PC-3 (cell line): ENCODE data around the gene EMSY. TPM values are rescaled to one million over a fixed set of nuclear protein-coding genes. Genes with fewer than 3 reads are reported as not detected.

ENCODE experiments used
- ATAC-seq: fragments of 200-7000 bp; cut with Tn5 transposase; 2 replicates; pipeline ENCODE4 v1.9.1; 2020; ENCODE audit warnings: mild to moderate bottlenecking, moderate library complexity
- BruUV-seq: library from RNA; stranded (reverse); fragments of 400-500 nt; replicated peaks from 2 replicates; lab custom pipeline; 2021; lab: Mats Ljungman, UMichigan
- CTCF ChIA-PET: fragments of 300-600 bp; sonication (Branson Sonifier 250); formaldehyde crosslinking; loops from one replicate; lab custom pipeline; 2022; ENCODE audit warnings: antibody characterized with exemption; lab: Charles Lee
- POLR2A ChIA-PET: fragments of 300-600 bp; sonication (Branson Sonifier 250); formaldehyde crosslinking; loops from one replicate; lab custom pipeline; 2022; ENCODE audit warnings: antibody characterized with exemption; ENCODE audit not compliant: unreplicated experiment; lab: Charles Lee
- DNase-seq: peaks from one replicate; pipeline ENCODE4 v3.0.0-alpha.2; 2015
- H2AFZ ChIP-seq: fragments of 300-600 bp; sonication (generic); 2 replicates; pipeline ENCODE4 v1.6.0; 2016; ENCODE audit warnings: antibody characterized with exemption, low read length
- H3F3A ChIP-seq: fragments of 300-600 bp; sonication (generic); one replicate; pipeline ENCODE4 v1.6.0; 2017; ENCODE audit warnings: antibody characterized with exemption, low read length, control low read depth, mild to moderate bottlenecking; ENCODE audit not compliant: unreplicated experiment
- H3K27ac ChIP-seq: fragments of 300-600 bp; sonication (generic); 2 replicates; pipeline ENCODE4 v1.5.1; 2016; ENCODE audit warnings: mild to moderate bottlenecking, low read length
- H3K27me3 ChIP-seq: fragments of 300-600 bp; sonication (generic); 2 replicates; pipeline ENCODE4 v1.6.1; 2016; ENCODE audit warnings: low read length, mixed read lengths
- H3K36me3 ChIP-seq: fragments of 300-600 bp; sonication (generic); 2 replicates; pipeline ENCODE4 v1.6.1; 2016; ENCODE audit warnings: low read depth, mixed run types, low read length, mixed read lengths
- H3K4me1 ChIP-seq: fragments of 300-600 bp; sonication (generic); 2 replicates; pipeline ENCODE4 v1.5.1; 2016; ENCODE audit warnings: low read length; ENCODE audit not compliant: insufficient read depth
- H3K4me2 ChIP-seq: fragments of 300-600 bp; sonication (generic); 2 replicates; pipeline ENCODE4 v1.6.0; 2016; ENCODE audit warnings: low read length
- H3K4me3 ChIP-seq: fragments of 300-600 bp; sonication (generic); 2 replicates; pipeline ENCODE4 v1.5.1; 2016; ENCODE audit warnings: mild to moderate bottlenecking, low read length, mixed read lengths
- H3K79me2 ChIP-seq: fragments of 300-600 bp; sonication (generic); 2 replicates; pipeline ENCODE4 v1.6.1; 2017; ENCODE audit warnings: low read length, mixed read lengths
- H3K9ac ChIP-seq: fragments of 300-600 bp; sonication (generic); 2 replicates; pipeline ENCODE4 v1.6.0; 2016; ENCODE audit warnings: mild to moderate bottlenecking, low read length
- H3K9me2 ChIP-seq: fragments of 300-600 bp; sonication (generic); replicated peaks from 2 replicates; pipeline ENCODE4 v1.6.1; 2016; ENCODE audit warnings: mixed run types, low read length, mixed read lengths
- H3K9me3 ChIP-seq: fragments of 300-600 bp; sonication (generic); 2 replicates; pipeline ENCODE4 v1.6.1; 2016; ENCODE audit warnings: low read length, mixed read lengths
- H4K20me1 ChIP-seq: fragments of 300-600 bp; sonication (generic); 2 replicates; pipeline ENCODE4 v1.6.1; 2016; ENCODE audit warnings: low read length, mixed read lengths
- CTCF ChIP-seq: fragments of 300-600 bp; sonication (generic); conservative IDR thresholded peaks from 2 replicates; pipeline ENCODE4 v1.5.1; 2017; ENCODE audit warnings: antibody characterized with exemption, low read depth, mild to moderate bottlenecking, low read length
- EZH2 ChIP-seq: fragments of 300-600 bp; sonication (generic); IDR thresholded peaks from one replicate; pipeline ENCODE4 v1.6.1; 2017; ENCODE audit warnings: antibody characterized with exemption, mild to moderate bottlenecking, low read length; ENCODE audit not compliant: unreplicated experiment
- EZH2phosphoT487 ChIP-seq: fragments of 300-600 bp; sonication (generic); IDR thresholded peaks from 2 replicates; pipeline ENCODE4 v1.6.1; 2018; ENCODE audit warnings: mild to moderate bottlenecking, antibody characterized with exemption, low read length, borderline replicate concordance
- intact Hi-C: fragments of 100-400 bp; cut with micrococcal nuclease; formaldehyde crosslinking; loops from 2 replicates; pipeline ENCODE4 v1.9.0; 2023
- total RNA-seq: library from RNA; depleted of rRNA; stranded (reverse); fragments of >200 nt; gene quantifications from 2 replicates; pipeline ENCODE4 v1.2.3, GENCODE V29; 2014

Gene EMSY
- total RNA-seq, 1 experiment from 2014 or later: 51.1 TPM

- Histone ChIP-seq H3K9me2 (no peaks in the 10 kb centered on the region), H3K4me2 (no peak overlapping the region), H2AFZ (no peak overlapping the region), H3K79me2 (no peaks in the 10 kb centered on the region), H3K9me3 (no peaks in the 10 kb centered on the region), H3K27me3 (no peaks in the 10 kb centered on the region), H3K4me1 (no peaks in the 10 kb centered on the region), H4K20me1 (no peaks in the 10 kb centered on the region), H3F3A (no peaks in the 10 kb centered on the region), H3K9ac (no peak overlapping the region), H3K36me3 (peaks cover 15% of the 10 kb centered on the region), H3K4me3 (no peak overlapping the region), H3K27ac (no peak overlapping the region)
- DNase-seq (no peak), ATAC-seq (no peak)
- BruUV-seq: no TSS peak
- TF ChIP-seq EZH2: no peak
- TF ChIP-seq CTCF: no peak
- no peak for TF ChIP-seq EZH2phosphoT487
- POLR2A ChIA-PET: no interaction called here
- CTCF ChIA-PET: no interaction called here
- intact Hi-C loops: loop anchor here (1.0 to 5.0 kb wide), 4 partner anchors 56 to 306 kb away; no protein-coding TSS in a partner anchor
Observed at GRCh38 chr11:76513654-76514034, 68.8 kb downstream of the EMSY start.

- POLR2A ChIA-PET: no interaction called here
- Histone ChIP-seq H3F3A (no peaks in the 10 kb centered on the region), H3K79me2 (no peaks in the 10 kb centered on the region), H3K4me1 (0 out of 2 replicates have a peak, but pooled peaks cover under 1% of the 10 kb centered on the region), H3K4me3 (no peak overlapping the region), H3K4me2 (no peak overlapping the region), H3K27ac (no peak overlapping the region), H3K36me3 (peaks cover 21% of the 10 kb centered on the region), H3K9me3 (no peaks in the 10 kb centered on the region), H3K27me3 (no peaks in the 10 kb centered on the region), H3K9me2 (no peaks in the 10 kb centered on the region), H4K20me1 (no peaks in the 10 kb centered on the region), H2AFZ (no peak overlapping the region), H3K9ac (no peak overlapping the region)
- CTCF ChIA-PET: no interaction called here
- ATAC-seq: peak; percentile 94
- TF ChIP-seq EZH2phosphoT487 (no peak), CTCF (no peak), EZH2 (no peak)
- DNase-seq: no peak
- intact Hi-C loops: loop anchor here (1.0 kb wide), 1 partner anchor 10 kb away; no protein-coding TSS in a partner anchor
- BruUV-seq: no TSS peak
Observed at GRCh38 chr11:76515494-76515893, 70.7 kb downstream of the EMSY start.

GRCh38 chr11:76523147-76523546 is 78.3 kb downstream of the EMSY start:
- Histone ChIP-seq H3K27me3 (no peaks in the 10 kb centered on the region), H3K36me3 (peaks cover 37% of the 10 kb centered on the region), H4K20me1 (no peaks in the 10 kb centered on the region), H3K4me1 (peaks cover 42% of the 10 kb centered on the region), H3K9ac (no peak overlapping the region), H3F3A (no peaks in the 10 kb centered on the region), H3K4me2 (no peak overlapping the region), H3K9me2 (no peaks in the 10 kb centered on the region), H3K9me3 (no peaks in the 10 kb centered on the region), H2AFZ (no peak overlapping the region), H3K4me3 (no peak overlapping the region), H3K79me2 (no peaks in the 10 kb centered on the region), H3K27ac (peak overlapping the region; percentile 95)
- DNase-seq (peak; percentile 43), ATAC-seq (0 out of 2 replicates have a peak, but pooled peaks have one; percentile 1)
- BruUV-seq: no TSS peak
- CTCF ChIA-PET: no interaction called here
- POLR2A ChIA-PET: interaction anchor here (0.6 kb wide), 2 partner anchors 52 to 178 kb away, joined by 3 to 14 read pairs; no protein-coding TSS in a partner anchor
- intact Hi-C loops: no loop called here
- TF ChIP-seq CTCF: no peak
- TF ChIP-seq EZH2phosphoT487: no peak
- no peak for TF ChIP-seq EZH2
